NCI-H345 (cell line): ENCODE results near the gene YWHAG.
"Not testable (repeated sequence)": the region's sequence is repeated elsewhere in the genome, so short reads cannot be mapped to it uniquely, and the experiment has no call there.

Experiments
- DNase-seq: peaks from one replicate; lab custom pipeline; 2025; lab: John Stamatoyannopoulos, UW

The YWHAG gene

DNA sequence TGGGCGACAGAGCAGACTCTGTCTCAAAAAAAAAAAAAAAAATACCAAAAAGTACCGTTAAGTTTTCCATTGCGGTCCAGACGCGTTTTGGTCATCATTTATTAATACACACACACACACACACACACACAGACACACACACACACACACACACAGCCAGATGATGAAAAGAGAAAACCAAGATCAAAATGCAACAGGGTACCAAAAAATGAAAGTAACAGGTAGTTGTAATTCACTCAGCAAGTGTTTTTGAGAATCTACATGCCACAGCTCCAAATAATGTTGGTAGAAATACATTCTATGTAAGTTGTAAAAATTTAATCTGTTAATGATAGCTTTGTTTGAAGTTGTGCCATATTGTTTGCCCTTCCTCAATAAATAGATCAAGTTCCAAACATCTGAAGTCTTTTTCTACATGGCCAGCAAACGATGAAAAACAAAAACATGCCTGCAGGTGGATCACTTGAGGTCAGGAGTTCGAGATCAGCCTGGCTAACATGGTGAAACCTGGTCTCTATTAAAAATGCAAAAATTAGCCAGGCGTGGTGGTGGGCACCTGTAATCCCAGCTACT lies 9.4 kb downstream of the YWHAG start:
- DNase-seq, result no peak

GRCh38 chr7:76347710-76348109 lies 11.1 kb downstream of the YWHAG start:
- no peak for DNase-seq

- DNase-seq, result no peak
Observed at GRCh38 chr7:76346778-76347177, 12.0 kb downstream of the YWHAG start.

DNA sequence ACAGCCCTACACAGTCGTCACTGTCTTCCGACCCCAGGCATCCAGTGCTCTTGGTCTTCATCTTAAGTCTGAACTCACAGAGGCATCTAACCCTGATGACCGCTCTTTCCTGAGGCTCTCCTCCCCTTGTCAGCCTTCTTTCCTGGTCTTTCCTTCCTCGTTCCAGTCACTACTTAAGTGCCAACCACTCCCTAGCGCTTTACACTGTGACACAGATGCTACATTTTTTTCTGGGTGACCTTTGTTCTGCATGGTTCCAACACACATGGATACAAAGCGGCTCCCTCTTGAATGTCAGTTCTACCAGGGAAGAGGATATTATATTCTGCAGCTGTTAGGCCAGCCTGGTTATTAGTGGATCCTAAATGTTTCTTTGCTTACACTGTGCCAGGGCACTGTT lies 12.7 kb downstream of the YWHAG start:
- DNase-seq, result no peak

DNA sequence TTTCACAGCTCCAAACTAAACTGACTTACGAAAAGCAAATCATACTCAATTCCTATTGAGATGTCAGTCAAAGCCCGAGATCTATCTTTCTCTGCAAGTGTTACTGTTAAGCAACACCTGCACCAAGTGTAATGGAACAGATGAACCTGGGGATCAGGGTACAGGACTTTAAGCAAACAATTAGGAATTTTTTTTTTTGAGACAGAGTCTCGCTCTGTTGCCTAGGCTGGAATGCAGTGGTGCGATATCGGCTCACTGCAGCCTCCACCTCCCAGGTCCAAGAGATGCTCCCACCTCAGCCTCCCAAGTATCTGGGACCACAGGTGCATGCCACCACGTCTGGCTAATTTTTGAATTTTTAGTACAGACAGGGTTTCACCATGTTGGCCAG lies 14.9 kb downstream of the YWHAG start:
- DNase-seq, result no peak

DNA sequence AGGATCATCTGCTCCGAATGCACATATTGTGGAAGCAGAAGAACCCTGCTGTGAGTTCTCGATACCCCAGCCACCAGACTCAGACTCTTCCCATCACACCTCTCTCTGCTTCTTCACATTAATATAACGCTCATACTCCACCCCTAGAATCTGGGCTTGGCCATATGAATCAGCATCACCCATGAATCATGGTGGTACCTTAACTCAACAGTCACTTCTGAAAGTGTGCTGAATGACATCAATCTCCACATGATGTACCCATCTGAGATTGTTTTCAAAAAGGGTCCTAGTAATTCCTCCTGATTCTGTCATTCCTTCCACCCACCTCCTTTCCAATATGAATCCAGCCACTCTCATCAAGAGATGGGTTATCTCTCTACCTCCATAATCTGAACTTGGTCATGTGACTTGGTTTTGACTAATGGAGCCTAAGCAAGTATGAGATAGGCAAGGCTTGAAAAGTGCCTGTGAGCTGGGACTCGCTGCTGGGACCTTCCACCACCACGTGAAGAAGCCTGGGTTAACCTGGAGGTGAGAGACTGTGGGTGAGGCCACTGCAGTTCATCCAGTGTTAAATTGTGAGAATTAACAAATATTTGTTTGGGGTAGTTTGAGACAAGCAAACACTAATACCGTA lies 15.4 kb downstream of the YWHAG start:
- no peak for DNase-seq

DNA sequence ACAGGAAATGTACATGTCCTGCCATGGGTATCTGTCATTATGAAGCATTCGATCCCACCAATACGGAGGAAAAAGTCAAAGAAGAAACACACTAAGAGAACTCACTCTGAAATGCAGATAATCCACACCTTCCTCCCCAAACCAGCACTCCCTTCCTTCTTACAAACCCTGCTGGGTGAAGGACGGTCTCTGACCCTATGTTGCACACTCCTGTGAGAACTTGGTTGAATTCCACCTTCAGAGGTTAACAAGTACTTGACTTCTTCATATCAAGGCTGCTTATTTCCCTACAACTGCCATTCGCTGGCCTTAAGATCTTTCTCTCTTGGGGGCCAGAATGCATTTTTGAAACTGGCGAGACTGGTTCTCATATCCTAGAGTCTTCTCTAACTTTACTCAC lies 16.6 kb downstream of the YWHAG start:
- no peak for DNase-seq

DNA sequence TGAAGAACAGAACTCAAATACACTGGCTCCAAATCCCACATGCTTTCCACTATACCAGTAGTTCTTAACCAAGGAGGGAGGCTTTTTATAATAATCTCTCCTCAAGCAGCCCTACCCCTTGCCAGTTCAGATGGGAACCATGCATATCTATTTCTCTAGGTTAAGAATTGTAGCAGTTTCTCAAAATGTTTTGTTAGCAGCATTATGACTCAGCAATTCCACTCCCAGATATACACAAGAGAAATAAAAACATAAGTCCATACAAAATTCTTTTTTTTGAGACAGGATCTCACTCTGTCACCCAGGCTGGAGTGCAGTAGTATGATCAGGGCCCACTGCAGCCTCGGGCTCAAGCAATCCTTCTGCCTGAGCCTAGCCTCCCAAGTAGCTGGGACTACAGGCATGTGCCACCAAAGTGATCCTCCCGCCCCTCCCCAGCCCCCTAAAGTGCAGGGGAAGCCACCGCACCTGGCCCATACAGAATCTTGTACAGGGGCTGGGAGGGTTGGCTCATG lies 18.1 kb downstream of the YWHAG start:
- DNase-seq, result no peak

DNA sequence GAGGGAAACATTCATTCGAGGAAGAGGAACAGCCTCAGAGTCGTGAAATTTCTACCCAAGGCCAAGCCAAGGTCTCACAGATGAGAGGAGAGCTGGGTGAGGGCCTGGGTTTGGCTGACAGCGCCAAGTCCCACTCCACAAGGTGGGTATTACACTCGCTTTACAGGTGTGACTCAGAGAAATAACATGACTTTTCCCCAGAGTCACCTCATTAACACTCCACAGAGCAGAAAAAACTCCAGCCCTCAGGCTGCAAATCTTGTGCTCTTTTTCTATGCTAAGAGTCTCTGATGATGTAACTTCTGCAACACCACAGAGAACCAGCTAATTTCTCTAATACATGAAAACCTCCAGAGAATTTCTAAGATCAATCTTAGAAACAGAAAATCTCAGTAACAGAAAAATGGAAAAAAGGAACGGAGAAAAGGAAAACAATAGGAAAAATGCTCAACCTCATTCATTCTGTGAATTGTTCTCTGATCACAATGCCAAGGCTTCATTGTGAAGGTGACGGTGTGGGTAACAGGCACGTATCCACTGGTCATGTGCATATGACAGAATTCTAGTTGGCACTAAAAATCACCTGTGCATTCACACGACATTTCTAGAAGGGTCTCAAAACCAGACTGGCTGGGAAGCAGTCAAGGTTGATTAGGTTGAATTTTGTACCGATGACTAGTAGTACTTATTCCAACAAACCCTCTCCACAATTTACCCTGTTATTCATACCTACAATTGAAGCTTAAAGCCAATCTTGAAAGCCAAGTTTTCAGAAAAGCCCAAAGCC lies 20.3 kb downstream of the YWHAG start:
- DNase-seq, result no peak

GRCh38 chr7:76337147-76337546 lies 21.6 kb downstream of the YWHAG start:
- DNase-seq, result no peak

- DNase-seq, result no peak
Observed at GRCh38 chr7:76336094-76336493, 22.7 kb downstream of the YWHAG start.

GRCh38 chr7:76335417-76335816 lies 23.4 kb downstream of the YWHAG start:
- not testable (repeated sequence) for DNase-seq

DNA sequence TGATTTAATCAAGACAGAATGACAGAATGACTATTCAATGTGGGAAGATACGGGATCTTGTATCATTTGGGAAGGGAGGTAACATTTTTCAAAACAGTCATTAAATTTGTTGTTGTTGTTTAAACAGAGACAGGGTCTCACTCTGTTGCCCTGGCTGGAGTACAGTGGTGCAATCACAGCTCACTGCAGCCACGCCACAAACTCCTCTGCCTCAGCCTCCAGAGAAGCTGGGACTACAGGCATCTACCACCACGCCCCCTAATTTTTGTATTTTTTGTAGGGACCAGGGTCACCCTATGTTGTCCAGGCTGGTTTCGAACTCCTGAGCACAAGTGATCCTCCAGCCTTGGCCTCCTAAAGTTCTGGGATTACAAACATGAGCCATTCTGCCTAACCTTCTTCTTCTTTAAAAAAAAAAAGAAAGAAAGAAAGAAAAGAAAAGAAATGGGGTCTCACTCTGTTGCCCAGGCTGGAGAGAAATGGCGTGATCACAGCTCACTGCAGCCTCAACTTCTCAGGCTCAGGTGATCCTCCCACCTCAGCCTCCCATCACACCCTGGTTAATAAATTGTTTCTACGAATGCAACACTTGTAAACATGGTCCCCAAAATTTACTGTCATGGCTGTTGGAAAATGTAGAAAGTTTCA lies 24.3 kb downstream of the YWHAG start:
- no peak for DNase-seq

- no peak for DNase-seq
Observed at GRCh38 chr7:76333511-76334101, 25.2 kb downstream of the YWHAG start.

- no peak for DNase-seq
Observed at GRCh38 chr7:76332078-76332477, 26.7 kb downstream of the YWHAG start.

GRCh38 chr7:76330673-76331072 lies 28.1 kb downstream of the YWHAG start:
- no peak for DNase-seq

DNA sequence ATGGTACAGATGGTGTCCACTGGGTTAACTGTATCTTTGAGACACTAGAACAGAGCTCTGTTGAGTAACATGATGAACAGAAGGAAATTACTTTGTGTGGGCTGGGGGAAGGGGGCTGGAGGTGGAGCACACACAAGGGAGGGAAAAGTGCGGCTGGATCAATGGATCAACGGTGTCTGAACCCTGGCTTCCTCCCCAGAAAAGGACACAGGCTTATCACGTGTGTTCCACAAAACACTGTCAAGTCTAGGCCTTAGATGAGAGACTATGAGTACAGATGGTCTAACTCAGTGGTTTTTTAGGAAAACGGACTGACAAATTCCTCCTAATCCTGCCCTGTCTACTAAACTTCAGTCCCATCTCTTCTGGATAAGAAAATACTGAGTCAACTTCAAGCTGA lies 28.5 kb downstream of the YWHAG start:
- no peak for DNase-seq

DNA sequence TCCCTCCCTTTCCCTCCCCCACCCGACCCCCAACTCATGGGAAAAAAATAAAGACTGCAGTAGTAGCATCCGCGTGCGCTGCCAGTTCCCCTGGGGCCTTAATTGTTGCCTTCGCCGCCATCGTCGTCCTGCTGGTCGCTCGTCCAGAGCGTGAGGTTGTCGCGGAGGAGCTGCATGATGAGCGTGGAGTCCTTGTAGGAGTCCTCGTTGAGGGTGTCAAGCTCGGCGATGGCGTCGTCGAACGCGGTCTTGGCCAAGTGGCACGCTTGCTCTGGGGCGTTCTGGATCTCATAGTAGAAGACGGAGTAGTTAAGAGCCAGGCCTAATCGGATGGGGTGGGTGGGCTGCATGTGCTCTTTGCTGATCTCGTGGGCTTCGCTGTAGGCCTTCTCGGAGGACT lies 29.3 kb downstream of the YWHAG start:
- DNase-seq, result no peak

DNA sequence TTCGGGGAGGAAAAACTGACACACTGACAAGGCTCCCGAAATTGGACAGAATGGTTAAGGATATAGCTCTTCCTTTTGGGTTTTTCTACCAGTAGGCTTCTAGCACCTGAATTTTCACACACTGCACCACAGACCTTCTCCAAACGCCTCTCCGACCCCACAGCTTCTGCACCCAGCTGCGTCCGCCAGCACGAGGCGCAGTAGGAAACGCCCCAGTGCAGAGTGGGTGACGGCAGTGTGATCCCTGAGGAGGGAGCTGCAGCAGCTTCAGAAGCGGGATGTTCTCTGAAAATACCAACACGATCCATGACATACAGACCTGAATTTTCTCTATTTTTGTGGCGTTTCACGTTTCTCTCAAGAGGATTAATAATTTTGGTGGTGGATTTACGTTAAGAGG lies 30.4 kb downstream of the YWHAG start:
- no peak for DNase-seq

GRCh38 chr7:76327610-76328009 lies 31.2 kb downstream of the YWHAG start:
- DNase-seq, result no peak

GRCh38 chr7:76326646-76327233 lies 32.1 kb downstream of the YWHAG start:
- DNase-seq, result no peak

- no peak for DNase-seq
Observed at GRCh38 chr7:76325811-76326210, 33.0 kb downstream of the YWHAG start.
